Stimulated activated CD8-positive, alpha-beta memory T cell treated with anti-CD3 and anti-CD28 coated beads, Interleukin-15, amount 100 ng/mL, for 48 hours (primary cell): Measurements from ENCODE around the gene DISP3.

ENCODE experiments used
- DNase-seq, 2 donors: peaks; one replicate each; pipeline ENCODE4 v3.0.0-alpha.2; 2020; ENCODE audit warnings: low read depth in 2 of 2

The DISP3 gene

GRCh38 chr1:11478571-11479374 is at the start of gene DISP3:
DISP3 (plus strand) TSS chr1:11479155; CDS start chr1:11500993, 21,838 bp downstream.
- peak; percentile 60 to 65 for DNase-seq

GRCh38 chr1:11429226-11429625 is 49.7 kb upstream of the DISP3 start:
- DNase-seq: no peak

GRCh38 chr1:11429935-11430334 is 49.0 kb upstream of the DISP3 start:
- no peak for DNase-seq

- DNase-seq: no peak
These were observed 46.9 kb upstream of the DISP3 start for GRCh38 chr1:11431941-11432507.

- no peak for DNase-seq
These were observed 46.4 kb upstream of the DISP3 start for GRCh38 chr1:11432526-11432925.

- no peak for DNase-seq
These were observed 44.5 kb upstream of the DISP3 start for GRCh38 chr1:11434501-11434900.

- no peak for DNase-seq
These were observed 44.0 kb upstream of the DISP3 start for GRCh38 chr1:11434926-11435325.

GRCh38 chr1:11438996-11439395 is 40.0 kb upstream of the DISP3 start:
- no peak for DNase-seq

GRCh38 chr1:11441211-11441952 is 37.6 kb upstream of the DISP3 start:
- no peak for DNase-seq

- DNase-seq: no peak
These were observed 35.9 kb upstream of the DISP3 start for GRCh38 chr1:11443043-11443442.

- DNase-seq: no peak
These were observed 34.8 kb upstream of the DISP3 start for GRCh38 chr1:11443961-11444658.

- no peak for DNase-seq
These were observed 34.0 kb upstream of the DISP3 start for GRCh38 chr1:11444907-11445306.

- DNase-seq: no peak
These were observed 31.1 kb upstream of the DISP3 start for GRCh38 chr1:11447903-11448302.

- no peak for DNase-seq
These were observed 30.4 kb upstream of the DISP3 start for GRCh38 chr1:11448373-11449099.

- DNase-seq: no peak
These were observed 29.9 kb upstream of the DISP3 start for GRCh38 chr1:11449100-11449403.

GRCh38 chr1:11450310-11450709 is 28.6 kb upstream of the DISP3 start:
- DNase-seq: no peak

- no peak for DNase-seq
These were observed 25.0 kb upstream of the DISP3 start for GRCh38 chr1:11453742-11454491.

GRCh38 chr1:11455967-11456570 is 22.9 kb upstream of the DISP3 start:
- no peak for DNase-seq

- no peak for DNase-seq
These were observed 22.0 kb upstream of the DISP3 start for GRCh38 chr1:11456965-11457364.

GRCh38 chr1:11458811-11459275 is 20.1 kb upstream of the DISP3 start:
- no peak for DNase-seq
